Measurements from ENCODE around the gene CREM. TPM values are rescaled to one million over a fixed set of nuclear protein-coding genes. Genes with fewer than 3 reads are reported as not detected.
A peak's percentile ranks its signal among the peaks of the same experiment; 100 is the strongest.

CREM gene
- total RNA-seq, 1 donor from 2014 or later = 19.3 TPM

DNA sequence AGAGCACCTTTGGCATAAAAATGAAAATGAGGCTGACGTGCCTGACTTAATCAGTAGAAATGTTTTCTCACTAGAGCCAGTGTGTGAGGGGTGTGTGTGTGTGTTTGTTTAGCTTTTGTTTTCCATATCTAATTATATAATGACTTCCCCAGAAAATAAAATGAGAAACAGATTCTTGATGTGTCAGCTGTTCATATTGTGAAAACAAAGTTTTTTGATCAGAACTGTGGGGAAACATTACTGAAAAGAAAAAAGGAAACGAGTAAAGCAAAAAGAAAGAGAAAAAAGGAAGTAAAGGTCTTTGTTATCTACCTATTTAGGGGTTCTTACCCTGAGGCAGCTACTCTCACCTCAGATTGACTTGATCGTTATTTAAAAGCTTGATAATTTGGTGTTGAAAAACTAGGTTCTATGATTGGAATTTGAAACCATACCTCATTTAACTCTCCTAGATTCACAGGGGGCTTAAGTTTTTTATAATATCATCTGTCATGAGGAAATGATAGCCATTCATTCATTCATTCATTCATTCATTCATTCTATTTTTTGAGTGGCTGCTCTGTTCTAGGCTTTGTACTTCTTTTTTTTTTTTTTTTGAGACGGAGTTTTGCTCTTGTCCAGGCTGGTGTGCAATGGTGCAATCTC is 58.0 kb downstream of the CREM start:
- Histone ChIP-seq H3K4me3 (no peak overlapping the region), H3K9me3 (no peaks in the 10 kb centered on the region), H3K27ac (no peak overlapping the region), H3K4me1 (no peaks in the 10 kb centered on the region), H3K27me3 (ENCODE audit: low read depth) (no peaks in the 10 kb centered on the region), H3K36me3 (no peaks in the 10 kb centered on the region)
- intact Hi-C loops (cut with DNase I) = no loop called here
- no peak for DNase-seq
- TF ChIP-seq, protein P1, sequence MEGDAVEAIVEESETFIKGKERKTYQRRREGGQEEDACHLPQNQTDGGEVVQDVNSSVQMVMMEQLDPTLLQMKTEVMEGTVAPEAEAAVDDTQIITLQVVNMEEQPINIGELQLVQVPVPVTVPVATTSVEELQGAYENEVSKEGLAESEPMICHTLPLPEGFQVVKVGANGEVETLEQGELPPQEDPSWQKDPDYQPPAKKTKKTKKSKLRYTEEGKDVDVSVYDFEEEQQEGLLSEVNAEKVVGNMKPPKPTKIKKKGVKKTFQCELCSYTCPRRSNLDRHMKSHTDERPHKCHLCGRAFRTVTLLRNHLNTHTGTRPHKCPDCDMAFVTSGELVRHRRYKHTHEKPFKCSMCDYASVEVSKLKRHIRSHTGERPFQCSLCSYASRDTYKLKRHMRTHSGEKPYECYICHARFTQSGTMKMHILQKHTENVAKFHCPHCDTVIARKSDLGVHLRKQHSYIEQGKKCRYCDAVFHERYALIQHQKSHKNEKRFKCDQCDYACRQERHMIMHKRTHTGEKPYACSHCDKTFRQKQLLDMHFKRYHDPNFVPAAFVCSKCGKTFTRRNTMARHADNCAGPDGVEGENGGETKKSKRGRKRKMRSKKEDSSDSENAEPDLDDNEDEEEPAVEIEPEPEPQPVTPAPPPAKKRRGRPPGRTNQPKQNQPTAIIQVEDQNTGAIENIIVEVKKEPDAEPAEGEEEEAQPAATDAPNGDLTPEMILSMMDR (IDR thresholded peaks at IDR 0.05) = no peak
- no peak for ATAC-seq

DNA sequence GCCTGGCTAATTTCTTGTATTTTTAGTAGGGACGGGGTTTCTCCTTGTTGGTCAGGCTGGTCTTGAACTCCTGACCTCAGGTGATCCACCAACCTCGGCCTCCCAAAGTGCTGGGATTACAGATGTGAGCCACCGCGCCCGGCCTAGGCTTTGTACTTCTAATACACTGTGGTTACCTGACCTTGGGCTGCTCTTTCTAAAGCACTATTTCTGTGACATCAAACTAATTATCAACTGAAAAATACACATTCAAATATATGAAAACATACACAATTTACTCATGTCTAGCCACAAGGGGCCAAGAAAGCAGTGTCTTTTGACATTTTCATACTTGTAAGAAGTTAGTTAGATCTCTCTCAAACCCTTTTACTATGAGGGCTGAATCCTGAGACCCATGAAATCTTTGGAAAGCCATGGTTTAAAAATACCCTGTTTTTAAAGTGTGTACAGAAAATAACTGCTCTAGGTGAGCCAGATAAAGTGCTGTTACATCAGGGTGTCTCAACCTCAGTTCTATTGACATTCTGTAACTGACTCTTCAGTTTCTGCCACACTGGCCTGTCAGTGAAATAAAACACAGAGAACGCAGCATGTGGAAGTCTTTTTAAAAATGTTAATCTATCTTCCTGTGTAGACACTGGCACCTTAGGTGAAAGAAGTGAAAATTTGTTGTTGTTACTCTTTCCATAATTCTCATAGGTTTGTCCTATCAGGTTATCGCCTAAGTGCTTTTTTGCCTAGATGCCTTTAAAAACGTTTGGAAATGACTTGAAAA is 58.8 kb downstream of the CREM start:
- Histone ChIP-seq H3K4me1 (no peaks in the 10 kb centered on the region), H3K36me3 (no peaks in the 10 kb centered on the region), H3K9me3 (no peaks in the 10 kb centered on the region), H3K27me3 (ENCODE audit: low read depth) (no peaks in the 10 kb centered on the region), H3K4me3 (no peak overlapping the region), H3K27ac (no peak overlapping the region)
- intact Hi-C loops (cut with DNase I) = no loop called here
- ATAC-seq (no peak), DNase-seq (no peak)
- TF ChIP-seq, protein P1 (IDR thresholded peaks at IDR 0.05) = no peak

DNA sequence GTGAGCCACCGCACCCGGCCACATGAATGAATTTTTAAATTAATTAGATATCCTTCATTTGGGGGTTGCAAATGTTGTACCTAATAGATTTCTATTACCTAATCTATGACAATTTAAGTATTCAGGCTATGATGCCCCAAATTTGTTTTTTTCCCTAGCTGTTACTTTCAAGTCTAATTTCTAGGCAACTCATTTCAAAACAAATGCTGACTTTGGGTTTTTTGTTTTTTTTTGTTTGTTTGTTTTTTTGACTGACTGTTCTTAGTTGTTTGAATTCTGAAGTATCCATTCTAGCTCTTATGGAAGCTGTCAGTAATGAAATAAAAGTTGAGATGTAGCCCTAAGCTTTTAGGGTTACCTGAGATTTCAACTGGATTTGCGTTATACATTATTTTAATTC is 62.3 kb downstream of the CREM start:
- Histone ChIP-seq H3K27ac (no peak overlapping the region), H3K4me1 (peaks cover 17% of the 10 kb centered on the region), H3K36me3 (no peaks in the 10 kb centered on the region), H3K4me3 (no peak overlapping the region), H3K27me3 (ENCODE audit: low read depth) (no peaks in the 10 kb centered on the region), H3K9me3 (no peaks in the 10 kb centered on the region)
- intact Hi-C loops (cut with DNase I) = no loop called here
- ATAC-seq = no peak
- DNase-seq = no peak
- TF ChIP-seq, protein P1 (IDR thresholded peaks at IDR 0.05) = no peak

DNA sequence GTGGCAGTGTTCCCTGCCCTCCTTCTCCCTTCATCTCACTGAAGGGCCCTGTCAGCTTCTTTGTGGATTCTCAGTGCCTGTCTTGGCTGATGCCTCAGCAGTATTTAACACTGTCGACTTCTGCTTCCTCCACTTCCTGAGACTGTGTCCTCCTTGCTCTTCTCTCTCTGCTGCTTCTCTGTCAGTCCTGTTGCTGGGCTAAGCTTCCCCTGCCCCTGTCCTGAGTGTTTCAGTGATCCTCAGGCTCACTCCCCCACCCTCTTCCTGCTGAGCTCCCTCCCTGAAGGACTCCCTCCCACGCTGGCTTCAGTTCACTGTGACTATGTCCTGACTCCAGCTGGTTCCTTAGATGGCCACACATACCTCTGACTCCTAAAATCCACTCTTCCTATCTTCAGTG is 64.9 kb downstream of the CREM start:
- Histone ChIP-seq H3K4me3 (no peak overlapping the region), H3K27ac (peak overlapping the region; percentile 59), H3K36me3 (no peaks in the 10 kb centered on the region), H3K9me3 (no peaks in the 10 kb centered on the region), H3K4me1 (peaks cover 28% of the 10 kb centered on the region), H3K27me3 (ENCODE audit: low read depth) (no peaks in the 10 kb centered on the region)
- ATAC-seq (peak in 1 of 2 donors; percentile 64), DNase-seq (no peak)
- TF ChIP-seq, protein P1 (IDR thresholded peaks at IDR 0.05) = no peak
- intact Hi-C loops (cut with DNase I) = no loop called here

DNA sequence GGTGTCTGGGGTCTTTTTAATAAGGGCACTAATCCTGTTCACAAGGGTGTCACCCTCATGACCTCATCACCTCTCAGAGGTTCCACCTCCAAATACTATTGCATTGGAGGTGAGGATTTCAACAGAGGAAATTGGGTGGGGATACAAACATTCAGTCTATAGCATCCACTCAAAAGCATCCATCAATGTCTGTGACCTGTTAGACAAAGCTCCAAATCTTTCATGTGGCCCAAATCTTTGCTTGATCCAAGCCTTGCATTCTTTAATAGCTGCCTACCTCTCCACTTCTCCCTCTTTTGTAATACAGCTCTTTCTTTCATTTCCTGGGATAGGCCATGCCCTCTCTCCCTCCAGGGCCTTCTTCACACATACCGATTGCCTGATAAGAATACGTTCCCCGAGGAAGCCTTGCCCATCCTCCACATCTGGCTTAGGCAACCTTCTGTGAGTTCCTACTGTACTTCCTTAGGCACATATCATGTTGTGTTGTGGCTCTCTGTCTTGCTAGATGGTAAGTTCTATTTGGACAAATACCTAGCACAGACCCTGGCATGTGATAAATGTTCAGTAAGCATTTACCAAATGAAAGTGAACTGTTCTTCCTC is 66.1 kb downstream of the CREM start:
- Histone ChIP-seq H3K4me1 (peaks cover 31% of the 10 kb centered on the region), H3K4me3 (no peak overlapping the region), H3K36me3 (no peaks in the 10 kb centered on the region), H3K27ac (no peak overlapping the region), H3K27me3 (ENCODE audit: low read depth) (no peaks in the 10 kb centered on the region), H3K9me3 (no peaks in the 10 kb centered on the region)
- ATAC-seq (no peak), DNase-seq (no peak)
- TF ChIP-seq, protein P1 (IDR thresholded peaks at IDR 0.05) = no peak
- intact Hi-C loops (cut with DNase I) = no loop called here

Measured in lower lobe of right lung (tissue), 2 donors.